HG03039 (cell line): ENCODE data around the gene LRCH1.
"Not testable (repeated sequence)": the region's sequence is repeated elsewhere in the genome, so short reads cannot be mapped to it uniquely, and the experiment has no call there.

Experiments used
- ATAC-seq: cut with Tn5 transposase; IDR thresholded peaks from one replicate; pipeline ENCODE4 v1.9.1; 2021; ENCODE audit warnings: mild to moderate bottlenecking, moderate library complexity; ENCODE audit not compliant: unreplicated experiment

LRCH1 gene

DNA sequence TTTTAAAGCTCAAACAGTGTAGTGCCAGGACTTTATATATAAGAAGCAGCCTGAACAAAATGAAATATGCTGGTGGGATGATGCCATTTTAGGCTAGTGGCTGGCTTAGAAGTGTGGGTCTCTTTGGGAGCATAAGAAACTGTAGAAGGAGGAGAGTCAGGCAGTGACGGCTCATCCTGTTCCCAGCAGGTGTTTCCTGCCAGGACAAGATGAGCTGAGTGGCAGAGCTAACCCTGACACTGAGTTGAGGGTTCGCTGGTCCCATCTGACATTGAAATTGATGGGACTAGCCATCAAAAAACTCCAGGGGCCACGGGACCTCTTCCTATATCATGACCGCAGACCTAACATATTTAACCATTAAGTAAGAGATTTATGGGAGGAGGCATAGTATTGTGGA, 192.7 kb downstream of the LRCH1 start:
- ATAC-seq: no peak

GRCh38 chr13:46747031-46747820, 194.3 kb downstream of the LRCH1 start:
- ATAC-seq: no peak

- no peak for ATAC-seq
Measured at GRCh38 chr13:46748300-46748699, 195.3 kb downstream of the LRCH1 start.

DNA sequence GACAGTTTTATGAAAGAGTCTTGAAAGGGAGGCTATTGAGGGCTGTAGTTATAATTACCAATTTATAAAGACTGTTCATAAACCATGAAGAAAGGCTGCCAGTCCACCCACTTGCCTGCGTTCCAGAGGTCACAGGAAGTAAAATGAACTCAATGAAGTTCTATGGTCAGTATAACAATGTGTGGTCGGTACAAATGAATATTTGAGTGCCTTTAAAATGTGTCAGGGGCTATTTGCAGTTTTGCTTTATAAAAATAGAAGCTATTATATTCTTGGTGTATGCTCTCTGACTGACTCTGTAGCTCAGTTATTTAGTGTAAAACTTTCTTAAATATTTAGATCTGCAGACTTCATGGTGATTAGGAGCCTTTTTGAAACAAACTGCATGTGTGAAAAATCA, 197.0 kb downstream of the LRCH1 start:
- ATAC-seq: no peak

DNA sequence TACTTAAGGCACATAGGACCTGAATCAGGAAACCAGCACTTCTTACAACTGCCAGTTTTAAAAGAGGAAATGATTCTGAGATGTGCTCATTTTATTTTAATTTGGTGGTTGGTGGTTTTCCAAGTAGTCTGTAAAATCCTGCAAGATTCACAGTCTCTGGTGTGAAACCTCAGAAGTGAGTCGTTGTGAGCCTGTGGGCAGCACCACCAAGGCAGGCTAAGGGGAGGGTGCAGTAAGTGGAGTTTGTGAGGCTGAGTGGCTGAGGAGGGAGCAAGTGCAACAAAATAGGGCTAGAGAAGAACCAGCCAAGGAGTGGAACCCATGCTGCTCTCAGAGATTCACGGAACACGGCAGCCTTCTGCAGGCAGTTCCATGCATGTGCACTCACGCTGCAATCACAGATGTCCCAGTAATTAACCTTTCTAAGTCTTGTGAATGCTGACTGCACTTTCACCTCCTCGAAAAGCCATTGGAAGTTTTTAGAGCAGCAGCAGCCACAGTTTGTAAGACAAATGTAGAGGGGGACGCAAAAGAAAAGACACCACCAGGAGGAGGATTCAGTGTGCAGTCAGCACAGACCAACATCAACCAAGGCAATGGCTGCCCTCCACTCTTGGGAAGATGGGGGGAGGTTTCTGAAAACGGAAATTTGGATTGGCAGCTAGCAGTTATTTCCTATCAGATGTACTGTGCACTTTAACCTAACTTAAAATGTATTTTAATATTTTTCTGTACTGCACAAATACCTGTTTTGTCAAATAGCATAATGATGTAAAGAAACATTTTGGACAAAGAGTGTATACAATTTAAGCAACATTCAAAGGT, 199.1 kb downstream of the LRCH1 start:
- peak; percentile 80 for ATAC-seq

- no peak for ATAC-seq
Measured at GRCh38 chr13:46753137-46753536, 200.2 kb downstream of the LRCH1 start.

DNA sequence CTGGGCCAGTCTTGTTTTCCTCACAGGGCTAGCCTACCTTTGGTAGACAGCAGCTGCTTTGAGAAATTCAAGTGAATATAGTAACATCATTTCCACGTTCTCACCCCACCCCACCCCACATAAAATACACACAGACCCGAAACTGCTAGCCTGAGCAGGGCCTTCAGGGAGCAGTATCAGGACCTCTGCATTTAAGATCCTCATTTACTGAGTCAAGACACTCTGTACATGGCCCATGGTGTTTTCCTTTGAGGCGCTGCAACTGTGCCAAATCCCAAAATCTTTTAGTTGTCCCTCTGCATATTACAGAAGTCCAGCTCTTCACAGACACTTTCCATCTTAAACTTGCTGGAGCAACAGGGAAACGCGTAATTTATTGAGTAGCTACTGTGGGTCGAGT, 200.9 kb downstream of the LRCH1 start:
- no peak for ATAC-seq

- no peak for ATAC-seq
Measured at GRCh38 chr13:46754812-46755211, 201.8 kb downstream of the LRCH1 start.

DNA sequence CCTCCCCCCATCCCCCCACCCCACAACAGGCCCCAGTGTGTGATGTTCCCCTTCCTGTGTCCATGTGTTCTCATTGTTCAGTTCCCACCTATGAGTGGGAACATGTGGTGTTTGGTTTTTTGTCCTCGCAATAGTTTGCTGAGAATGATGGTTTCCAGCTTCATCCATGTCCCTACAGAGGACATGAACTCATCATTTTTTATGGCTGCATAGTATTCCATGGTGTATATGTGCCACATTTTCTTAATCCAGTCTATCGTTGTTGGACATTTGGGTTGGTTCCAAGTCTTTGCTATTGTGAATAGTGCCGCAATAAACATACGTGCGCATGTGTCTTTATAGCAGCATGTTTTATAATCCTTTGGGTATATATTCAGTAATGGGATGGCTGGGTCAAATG, 202.5 kb downstream of the LRCH1 start:
- not testable (repeated sequence) for ATAC-seq

DNA sequence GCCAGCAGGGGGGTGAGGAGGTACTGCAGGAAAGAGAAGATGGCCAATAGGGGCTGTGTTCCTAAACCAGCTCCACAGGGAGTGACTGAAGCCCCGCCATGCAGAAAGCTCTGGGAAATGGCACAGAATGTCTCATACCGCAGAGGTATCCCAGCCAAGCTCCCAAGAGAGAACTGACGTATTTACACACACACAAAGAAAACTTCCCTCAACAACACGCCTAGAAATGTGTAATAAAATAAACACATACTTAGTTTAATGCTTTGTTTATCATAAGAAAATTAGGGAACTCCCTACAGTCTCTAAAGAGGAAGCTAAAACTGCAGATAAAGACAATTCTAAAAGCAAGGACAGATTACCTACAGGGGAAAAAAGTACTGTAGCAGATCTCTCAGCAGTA, 204.0 kb downstream of the LRCH1 start:
- no peak for ATAC-seq

DNA sequence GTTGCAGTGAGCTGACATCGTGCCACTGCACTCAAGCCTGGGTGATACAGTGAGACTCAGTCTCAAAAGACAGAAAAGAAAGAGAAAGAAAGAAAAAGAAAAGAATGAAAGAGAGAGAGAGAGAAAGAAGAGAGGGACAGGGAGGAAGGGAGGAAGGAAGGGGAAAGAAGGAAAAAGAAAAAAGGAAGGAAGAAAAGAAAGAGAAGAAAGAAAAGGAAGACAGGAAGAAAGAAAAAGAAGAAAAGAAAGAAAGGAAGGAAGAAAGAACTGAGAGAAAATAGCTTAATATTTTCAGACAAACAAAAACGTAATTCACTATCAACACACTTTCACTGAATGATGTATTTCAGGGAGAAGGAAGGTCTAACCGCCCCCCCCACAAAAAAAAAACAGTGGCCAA, 204.7 kb downstream of the LRCH1 start:
- ATAC-seq: no peak

DNA sequence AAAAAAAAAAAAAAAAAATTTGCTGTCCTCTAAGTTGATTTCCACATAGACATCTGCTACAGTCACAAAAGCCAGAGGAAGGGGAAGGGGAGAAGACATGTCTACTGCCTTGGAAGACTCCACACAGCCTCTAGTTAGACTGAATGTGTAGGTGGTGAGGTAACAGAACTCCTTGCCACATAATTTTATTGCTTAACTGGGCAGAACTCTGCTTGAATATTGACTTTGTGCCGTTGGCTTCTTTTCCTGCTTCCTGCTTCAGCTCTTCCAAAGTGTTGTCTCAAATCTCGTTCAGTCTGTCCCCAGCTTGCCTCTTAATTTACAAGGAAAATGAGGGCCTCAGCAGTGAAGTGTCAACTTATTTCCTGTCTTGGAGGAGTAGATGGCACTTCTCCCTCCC, 206.9 kb downstream of the LRCH1 start:
- ATAC-seq: no peak

DNA sequence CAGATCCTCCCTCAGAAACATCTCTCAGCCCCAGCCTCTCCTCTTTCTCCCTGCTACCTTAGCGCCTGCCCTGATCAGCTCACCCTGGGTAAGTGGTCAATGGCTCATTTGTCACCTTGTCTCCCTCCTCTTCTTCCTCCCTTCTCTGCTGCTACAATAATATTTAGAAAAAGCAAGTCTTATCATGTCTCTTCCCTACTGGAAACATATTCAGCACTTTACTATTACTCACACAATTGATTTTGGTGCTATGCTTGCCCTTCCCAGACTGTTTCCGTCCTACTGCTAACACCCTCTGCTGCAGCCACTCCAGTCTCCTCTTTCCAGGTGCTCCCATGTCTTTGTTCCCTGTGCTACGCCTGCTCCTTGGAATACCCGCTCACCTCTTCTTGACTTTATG, 208.2 kb downstream of the LRCH1 start:
- ATAC-seq: no peak

- no peak for ATAC-seq
Measured at GRCh38 chr13:46761866-46762265, 208.9 kb downstream of the LRCH1 start.

GRCh38 chr13:46769925-46770324, 217.0 kb downstream of the LRCH1 start:
- not testable (repeated sequence) for ATAC-seq

DNA sequence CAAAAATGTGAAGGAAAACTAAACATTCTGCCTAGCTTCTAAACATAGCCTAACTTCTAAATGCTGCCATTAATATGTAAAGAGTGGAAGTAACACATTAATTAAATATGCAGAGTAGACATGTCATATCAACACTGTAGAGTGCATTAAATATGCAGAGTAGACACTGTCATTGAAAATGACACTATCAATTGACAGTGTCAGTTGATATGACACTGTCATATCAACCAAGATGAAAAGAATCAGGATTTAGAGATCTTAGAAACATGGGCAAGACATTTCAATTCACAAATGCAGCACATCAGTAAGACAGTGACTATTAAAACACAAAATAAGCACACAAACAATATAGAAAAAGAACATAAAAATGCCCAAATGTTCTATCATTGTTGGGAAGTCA, 218.7 kb downstream of the LRCH1 start:
- ATAC-seq: no peak

DNA sequence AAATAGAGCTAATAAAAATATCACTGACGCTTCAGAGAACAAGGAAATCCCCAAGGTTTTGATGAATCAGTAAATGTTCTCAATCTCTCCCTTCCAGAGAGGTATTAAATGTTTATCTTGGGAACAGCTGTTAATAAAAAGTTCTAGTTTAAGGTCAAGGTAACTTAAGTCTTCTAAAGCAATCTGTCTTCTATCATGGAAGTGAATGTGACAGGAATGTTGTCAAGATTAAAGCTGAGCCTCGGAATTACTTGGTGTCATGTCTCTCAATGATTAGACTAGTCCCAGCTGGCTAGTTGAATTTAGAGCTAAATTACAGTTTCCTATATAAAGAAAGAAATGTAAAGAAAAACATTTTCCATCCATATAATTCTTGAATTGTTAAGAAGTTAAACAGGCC, 220.6 kb downstream of the LRCH1 start:
- ATAC-seq: no peak

DNA sequence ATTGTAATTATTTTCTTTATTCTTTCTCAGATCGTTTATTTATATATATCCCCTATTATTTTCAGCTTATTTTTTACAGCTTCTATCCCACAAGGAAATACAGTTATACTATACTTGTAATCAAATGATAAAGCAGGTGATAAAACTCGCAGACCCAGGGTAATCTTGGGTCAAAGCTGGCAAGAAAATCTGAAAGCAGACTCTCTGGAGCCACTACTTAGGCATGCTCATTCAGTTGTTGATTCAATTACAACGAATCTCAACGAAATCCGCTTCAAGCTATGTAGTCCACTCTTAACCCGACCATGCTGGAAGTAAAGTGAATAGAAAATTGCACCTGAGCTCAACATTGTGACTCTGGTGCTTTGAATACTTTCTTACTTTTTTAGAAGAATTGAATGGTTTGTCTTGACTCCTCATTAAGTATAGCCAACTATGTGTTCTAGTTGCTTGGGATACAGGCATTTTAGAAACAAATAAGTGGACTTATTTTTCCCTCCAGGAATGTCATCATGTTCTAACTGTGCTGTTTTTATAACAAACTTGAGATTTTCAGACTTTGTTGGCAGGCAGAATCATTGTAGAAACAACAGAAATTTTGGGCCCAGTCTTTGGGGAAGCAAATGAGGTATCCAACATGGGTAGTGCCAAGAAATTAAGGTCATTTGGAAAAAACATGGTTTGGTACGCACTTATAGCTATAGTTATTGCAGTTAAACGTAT, 222.6 kb downstream of the LRCH1 start:
- no peak for ATAC-seq

DNA sequence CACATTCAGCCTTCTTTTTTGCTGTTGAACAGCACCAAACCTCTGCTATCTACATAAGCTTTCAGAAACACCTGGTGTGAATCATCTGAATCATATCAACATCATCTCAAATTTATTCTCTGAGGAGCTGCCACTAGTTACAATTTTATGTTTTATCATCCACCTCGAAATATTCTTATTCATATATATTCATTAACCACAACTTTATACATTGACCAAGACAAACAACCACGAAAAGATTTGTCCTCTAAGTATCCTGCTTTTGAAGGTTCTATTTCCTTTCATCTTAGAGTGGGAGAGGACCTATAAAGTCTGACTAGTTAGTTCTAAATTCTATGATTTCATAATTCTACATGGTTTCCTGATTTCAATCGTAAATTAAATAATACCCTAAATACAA, 225.1 kb downstream of the LRCH1 start:
- ATAC-seq: no peak

DNA sequence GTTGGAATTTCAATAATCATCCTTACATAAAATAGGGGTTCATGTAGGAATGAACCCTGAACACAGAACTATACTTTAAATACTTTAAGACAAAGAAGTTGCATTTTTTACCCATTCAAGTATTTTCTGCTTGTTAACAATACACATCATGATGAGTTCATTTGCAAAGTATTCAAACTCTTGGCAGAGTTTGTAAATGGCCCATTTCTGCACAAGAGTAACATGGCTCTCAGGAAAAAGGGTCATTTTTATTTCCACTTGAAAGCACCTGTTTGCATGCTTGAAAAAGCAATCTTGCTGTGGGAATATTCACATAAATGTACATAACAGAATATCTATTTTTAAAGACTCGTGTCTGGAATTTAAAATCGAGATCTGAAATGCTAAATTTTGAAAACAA, 225.9 kb downstream of the LRCH1 start:
- ATAC-seq: no peak

- ATAC-seq: no peak
Measured at GRCh38 chr13:46782066-46782465, 229.1 kb downstream of the LRCH1 start.

GRCh38 chr13:46782691-46783090, 229.7 kb downstream of the LRCH1 start:
- no peak for ATAC-seq
